HepG2 (cell line): ENCODE data around the gene OPRL1. TPM values are rescaled to one million over a fixed set of nuclear protein-coding genes. Genes with fewer than 3 reads are reported as not detected.

Experiments
- GABPB1 ChIP-seq: IDR thresholded peaks from 2 replicates; pipeline ENCODE4 v1.6.1; 2016; ENCODE audit warnings: mild to moderate bottlenecking, missing genetic modification reagents, moderate library complexity, missing compliant biosample characterization
- GZF1 ChIP-seq: sonication (generic); formaldehyde crosslinking; IDR thresholded peaks from 2 replicates; pipeline ENCODE4 v1.5.1; 2020; ENCODE audit warnings: mild to moderate bottlenecking, missing genetic modification reagents
- KLF13 ChIP-seq: sonication (generic); formaldehyde crosslinking; IDR thresholded peaks from 2 replicates; pipeline ENCODE4 v1.4.0; 2020; ENCODE audit warnings: mild to moderate bottlenecking, missing genetic modification reagents
- MEF2D ChIP-seq: sonication (generic); formaldehyde crosslinking; IDR thresholded peaks from 2 replicates; pipeline ENCODE4 v1.5.1; 2020; ENCODE audit warnings: mild to moderate bottlenecking, missing genetic modification reagents
- MTA3 ChIP-seq: sonication (generic); formaldehyde crosslinking; IDR thresholded peaks from 2 replicates; pipeline ENCODE4 v1.4.0; 2020; ENCODE audit warnings: missing genetic modification reagents
- NCOA5 ChIP-seq: sonication (generic); formaldehyde crosslinking; IDR thresholded peaks from 2 replicates; pipeline ENCODE4 v1.4.0; 2020; ENCODE audit warnings: missing genetic modification reagents
- NFATC3 ChIP-seq: sonication (generic); formaldehyde crosslinking; IDR thresholded peaks from 2 replicates; pipeline ENCODE4 v1.5.1; 2020; ENCODE audit warnings: mild to moderate bottlenecking, missing genetic modification reagents
- NR0B2 ChIP-seq: sonication (generic); formaldehyde crosslinking; IDR thresholded peaks from 2 replicates; pipeline ENCODE4 v1.4.0; 2020; ENCODE audit warnings: mild to moderate bottlenecking, missing genetic modification reagents
- RERE ChIP-seq: IDR thresholded peaks from 2 replicates; pipeline ENCODE4 v1.6.1; 2016; ENCODE audit warnings: low read depth, missing genetic modification reagents, missing compliant biosample characterization
- SMARCC2 ChIP-seq: fragments of 450-650 bp; IDR thresholded peaks from 2 replicates; pipeline ENCODE4 v1.6.1; 2017; ENCODE audit warnings: antibody characterized with exemption, mild to moderate bottlenecking
- ZBTB38 ChIP-seq: sonication (generic); formaldehyde crosslinking; IDR thresholded peaks from 2 replicates; pipeline ENCODE4 v1.5.1; 2020; ENCODE audit warnings: mild to moderate bottlenecking, missing genetic modification reagents
- ZNF367 ChIP-seq: sonication (generic); formaldehyde crosslinking; IDR thresholded peaks from 2 replicates; pipeline ENCODE4 v1.4.0; 2020; ENCODE audit warnings: missing genetic modification reagents, borderline replicate concordance
- ZNF790 ChIP-seq: sonication (generic); formaldehyde crosslinking; IDR thresholded peaks from 2 replicates; pipeline ENCODE4 v1.8.0; 2022; ENCODE audit warnings: missing genetic modification reagents, mild to moderate bottlenecking, borderline replicate concordance
- polyA plus RNA-seq, 8 experiments: library from polyadenylated mRNA; depleted of rRNA in 3 of 8; stranded (reverse) in 7 of 8; unstranded in 1 of 8; fragments of >200 nt; fragmentation: Illumina TruSeq in 4 of 8; extraction: Trizol in 4 of 8; gene quantifications; 2 replicates each; pipeline versions ENCODE4 v1.2.1 to v1.2.3, GENCODE V29; 2011 to 2016; ENCODE audit warnings: low read depth in 4 of 8, missing spikeins in 1 of 8, mixed read lengths in 1 of 8; ENCODE audit not compliant: insufficient read depth in 1 of 8
- total RNA-seq, 5 experiments: library from RNA; depleted of rRNA; stranded (reverse); fragments of >200 nt; fragmentation: Illumina TruSeq; extraction: Trizol; gene quantifications; 2 replicates each; pipeline ENCODE4 v1.2.3, GENCODE V29; 2016; ENCODE audit warnings: low read depth in 1 of 5
- TF ChIP-seq, protein P1 (sequence below): sonication (generic); formaldehyde crosslinking; conservative IDR thresholded peaks from 2 replicates; pipeline ENCODE4 v1.8.0; 2022; ENCODE audit warnings: low read depth, missing genetic modification reagents
- TF ChIP-seq, protein P2 (sequence below): IDR thresholded peaks from 2 replicates; pipeline ENCODE4 v1.6.1; 2012; ENCODE audit warnings: low read depth, low read length, improper control_type of control experiment
- TF ChIP-seq, protein P3 (sequence below): sonication (generic); formaldehyde crosslinking; IDR thresholded peaks from 2 replicates; pipeline ENCODE4 v1.4.0; 2020; ENCODE audit warnings: low read depth, mild to moderate bottlenecking, missing genetic modification reagents

Gene OPRL1
- total and polyA plus RNA-seq, 2 of the 13 experiments (the other 11 are each of a cell fraction or from before 2014, with no cell fraction given), result 0.35 to 0.71 TPM

DNA sequence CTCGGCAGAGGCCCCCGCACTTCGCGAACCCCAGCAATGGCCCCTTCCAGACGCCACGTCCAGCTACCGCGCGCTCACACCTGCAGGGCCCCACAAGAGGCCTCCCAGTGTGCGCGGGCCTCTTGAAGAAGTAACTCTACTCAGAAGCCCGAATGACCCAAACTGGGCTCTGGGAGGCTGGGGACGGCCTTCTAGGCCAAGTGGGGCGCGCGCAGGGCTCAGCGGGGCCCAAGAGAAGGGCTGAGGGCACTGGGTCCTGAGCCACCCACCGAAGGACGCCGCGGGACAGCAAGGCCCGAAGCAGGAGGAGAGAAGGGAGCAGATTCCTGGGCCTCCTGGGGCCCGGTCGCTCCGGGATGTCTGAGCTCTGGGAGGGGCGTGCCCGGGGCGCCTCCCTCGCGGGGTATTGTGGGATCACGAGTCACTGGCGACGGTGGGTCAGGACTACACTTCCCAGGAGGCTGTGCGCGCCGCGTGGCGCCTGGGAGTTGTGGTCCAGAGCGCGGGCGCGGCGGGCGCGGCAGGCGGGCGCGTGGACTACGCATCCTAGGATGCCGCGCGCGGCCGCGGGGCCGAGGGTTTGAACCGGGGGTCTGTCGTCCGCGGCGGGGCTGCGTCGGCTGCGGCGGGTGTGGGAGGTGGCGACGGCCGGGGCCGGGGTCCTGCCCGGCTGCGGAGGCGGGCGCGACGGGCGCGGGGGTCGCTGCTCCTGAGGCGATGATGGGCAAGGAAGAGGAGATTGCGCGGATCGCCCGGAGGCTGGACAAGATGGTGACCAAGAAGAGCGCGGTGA is 17.1 kb upstream of the OPRL1 start, which contains the start of gene TCEA2 (continued):
- no peak; the same call in 1 of the 2 replicates for TF ChIP-seq GZF1 (CRISPR knock-in tag)
- peak; percentile 98 for TF ChIP-seq NFATC3 (CRISPR knock-in tag)
- TF ChIP-seq SMARCC2, result no peak
- TF ChIP-seq, protein P1, sequence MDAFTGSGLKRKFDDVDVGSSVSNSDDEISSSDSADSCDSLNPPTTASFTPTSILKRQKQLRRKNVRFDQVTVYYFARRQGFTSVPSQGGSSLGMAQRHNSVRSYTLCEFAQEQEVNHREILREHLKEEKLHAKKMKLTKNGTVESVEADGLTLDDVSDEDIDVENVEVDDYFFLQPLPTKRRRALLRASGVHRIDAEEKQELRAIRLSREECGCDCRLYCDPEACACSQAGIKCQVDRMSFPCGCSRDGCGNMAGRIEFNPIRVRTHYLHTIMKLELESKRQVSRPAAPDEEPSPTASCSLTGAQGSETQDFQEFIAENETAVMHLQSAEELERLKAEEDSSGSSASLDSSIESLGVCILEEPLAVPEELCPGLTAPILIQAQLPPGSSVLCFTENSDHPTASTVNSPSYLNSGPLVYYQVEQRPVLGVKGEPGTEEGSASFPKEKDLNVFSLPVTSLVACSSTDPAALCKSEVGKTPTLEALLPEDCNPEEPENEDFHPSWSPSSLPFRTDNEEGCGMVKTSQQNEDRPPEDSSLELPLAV (CRISPR knock-in tag), result no peak; the same call in 1 of the 2 replicates
- TF ChIP-seq ZBTB38 (CRISPR knock-in tag), result peak; percentile 63
- no peak; the same call in 1 of the 2 replicates for TF ChIP-seq RERE (CRISPR knock-in tag)
- peak; percentile 94 for TF ChIP-seq GABPB1 (CRISPR knock-in tag)
- TF ChIP-seq ZNF790 (CRISPR knock-in tag), result no peak
- TF ChIP-seq, protein P2, sequence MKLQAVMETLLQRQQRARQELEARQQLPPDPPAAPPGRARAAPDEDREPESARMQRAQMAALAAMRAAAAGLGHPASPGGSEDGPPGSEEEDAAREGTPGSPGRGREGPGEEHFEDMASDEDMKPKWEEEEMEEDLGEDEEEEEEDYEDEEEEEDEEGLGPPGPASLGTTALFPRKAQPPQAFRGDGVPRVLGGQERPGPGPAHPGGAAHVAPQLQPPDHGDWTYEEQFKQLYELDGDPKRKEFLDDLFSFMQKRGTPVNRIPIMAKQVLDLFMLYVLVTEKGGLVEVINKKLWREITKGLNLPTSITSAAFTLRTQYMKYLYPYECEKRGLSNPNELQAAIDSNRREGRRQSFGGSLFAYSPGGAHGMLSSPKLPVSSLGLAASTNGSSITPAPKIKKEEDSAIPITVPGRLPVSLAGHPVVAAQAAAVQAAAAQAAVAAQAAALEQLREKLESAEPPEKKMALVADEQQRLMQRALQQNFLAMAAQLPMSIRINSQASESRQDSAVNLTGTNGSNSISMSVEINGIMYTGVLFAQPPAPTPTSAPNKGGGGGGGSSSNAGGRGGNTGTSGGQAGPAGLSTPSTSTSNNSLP, result peak; percentile 42; the same call in 1 of the 2 replicates
- TF ChIP-seq ZNF367 (CRISPR knock-in tag), result peak; percentile 49; the same call in 1 of the 2 replicates
- TF ChIP-seq, protein P3, sequence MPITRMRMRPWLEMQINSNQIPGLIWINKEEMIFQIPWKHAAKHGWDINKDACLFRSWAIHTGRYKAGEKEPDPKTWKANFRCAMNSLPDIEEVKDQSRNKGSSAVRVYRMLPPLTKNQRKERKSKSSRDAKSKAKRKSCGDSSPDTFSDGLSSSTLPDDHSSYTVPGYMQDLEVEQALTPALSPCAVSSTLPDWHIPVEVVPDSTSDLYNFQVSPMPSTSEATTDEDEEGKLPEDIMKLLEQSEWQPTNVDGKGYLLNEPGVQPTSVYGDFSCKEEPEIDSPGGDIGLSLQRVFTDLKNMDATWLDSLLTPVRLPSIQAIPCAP, result no peak
- peak; percentile 16; the same call in 1 of the 2 replicates for TF ChIP-seq MTA3 (CRISPR knock-in tag)
- no peak; the same call in 1 of the 2 replicates for TF ChIP-seq NCOA5
- TF ChIP-seq NR0B2 (CRISPR knock-in tag), result peak; percentile 24; the same call in 1 of the 2 replicates
- peak; percentile 82 for TF ChIP-seq MEF2D
- TF ChIP-seq KLF13 (CRISPR knock-in tag), result peak; percentile 37; the same call in 1 of the 2 replicates
